ENCODE data around the gene KISS1.

DNA sequence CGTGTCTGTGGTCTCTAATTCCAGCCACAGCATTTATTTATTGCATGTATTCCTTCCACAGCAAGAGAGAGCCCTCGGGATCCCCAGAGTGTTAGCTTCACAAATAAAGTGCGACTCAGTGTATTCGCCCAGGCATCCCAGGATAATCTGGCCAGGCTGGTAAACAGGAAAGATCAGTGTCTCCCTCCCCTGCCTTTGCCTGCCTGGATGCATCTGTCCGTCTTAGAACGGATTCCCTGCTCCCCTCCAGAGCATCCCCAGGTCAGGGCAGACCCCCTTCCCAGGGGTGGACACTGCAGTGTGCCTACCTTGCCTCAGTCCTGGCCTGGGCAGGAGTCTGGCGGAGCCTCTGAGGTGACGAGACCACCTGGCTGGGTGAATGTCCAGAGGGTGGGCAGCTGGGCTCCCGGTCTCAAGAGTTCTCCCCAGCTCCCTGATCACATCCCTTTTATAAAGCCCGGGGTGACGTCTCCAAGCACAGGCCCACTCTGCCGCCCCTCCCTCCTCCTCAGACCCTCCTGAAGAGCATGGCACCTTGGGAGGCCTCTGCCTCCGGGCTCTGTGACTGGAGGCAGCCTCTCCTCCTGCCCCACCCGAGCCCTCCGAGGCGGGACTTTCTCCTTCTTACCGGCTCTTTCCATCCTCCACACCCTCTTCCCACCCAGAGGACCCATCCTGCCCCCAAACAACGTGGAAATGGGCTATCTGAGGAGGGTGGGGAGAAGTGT is at the start of gene KISS1:
- TF ChIP-seq, protein P1, sequence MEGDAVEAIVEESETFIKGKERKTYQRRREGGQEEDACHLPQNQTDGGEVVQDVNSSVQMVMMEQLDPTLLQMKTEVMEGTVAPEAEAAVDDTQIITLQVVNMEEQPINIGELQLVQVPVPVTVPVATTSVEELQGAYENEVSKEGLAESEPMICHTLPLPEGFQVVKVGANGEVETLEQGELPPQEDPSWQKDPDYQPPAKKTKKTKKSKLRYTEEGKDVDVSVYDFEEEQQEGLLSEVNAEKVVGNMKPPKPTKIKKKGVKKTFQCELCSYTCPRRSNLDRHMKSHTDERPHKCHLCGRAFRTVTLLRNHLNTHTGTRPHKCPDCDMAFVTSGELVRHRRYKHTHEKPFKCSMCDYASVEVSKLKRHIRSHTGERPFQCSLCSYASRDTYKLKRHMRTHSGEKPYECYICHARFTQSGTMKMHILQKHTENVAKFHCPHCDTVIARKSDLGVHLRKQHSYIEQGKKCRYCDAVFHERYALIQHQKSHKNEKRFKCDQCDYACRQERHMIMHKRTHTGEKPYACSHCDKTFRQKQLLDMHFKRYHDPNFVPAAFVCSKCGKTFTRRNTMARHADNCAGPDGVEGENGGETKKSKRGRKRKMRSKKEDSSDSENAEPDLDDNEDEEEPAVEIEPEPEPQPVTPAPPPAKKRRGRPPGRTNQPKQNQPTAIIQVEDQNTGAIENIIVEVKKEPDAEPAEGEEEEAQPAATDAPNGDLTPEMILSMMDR (IDR thresholded peaks at IDR 0.05): no peak
- no peak for TF ChIP-seq POLR2A (IDR thresholded peaks at IDR 0.05)

Data from adrenal gland (tissue), 5 donors.